DOHH2 (cell line): ENCODE measurements around the gene ZNF747.

Source experiments
- H3F3A ChIP-seq: fragments of 200-600 bp; sonication (generic), shearing (Covaris generic); 2 replicates; pipeline ENCODE4 v1.6.0; 2016; ENCODE audit warnings: antibody characterized with exemption, mild to moderate bottlenecking; ENCODE audit not compliant: control insufficient read depth, insufficient read depth
- H3K27ac ChIP-seq: fragments of 200-600 bp; sonication (generic); 2 replicates; pipeline ENCODE4 v1.5.1; 2014; ENCODE audit warnings: low read depth, mild to moderate bottlenecking, low read length, moderate library complexity
- H3K27me3 ChIP-seq: fragments of 200-600 bp; sonication (generic); 2 replicates; pipeline ENCODE4 v1.6.1; 2014; ENCODE audit warnings: mild to moderate bottlenecking, low read length, mixed read lengths; ENCODE audit not compliant: control insufficient read depth
- H3K36me3 ChIP-seq: fragments of 200-600 bp; sonication (generic); 2 replicates; pipeline ENCODE4 v1.6.1; 2014; ENCODE audit warnings: mild to moderate bottlenecking, low read length, moderate library complexity, mixed read lengths; ENCODE audit not compliant: control insufficient read depth
- H3K4me1 ChIP-seq: fragments of 200-600 bp; sonication (generic); 2 replicates; pipeline ENCODE4 v1.6.1; 2014; ENCODE audit warnings: mild to moderate bottlenecking, low read length, mixed read lengths; ENCODE audit not compliant: control insufficient read depth
- H3K4me2 ChIP-seq: fragments of 200-600 bp; sonication (generic); 2 replicates; pipeline ENCODE4 v1.6.0; 2014; ENCODE audit warnings: mild to moderate bottlenecking, low read length, moderate library complexity
- H3K4me3 ChIP-seq: fragments of 200-600 bp; sonication (generic); 2 replicates; pipeline ENCODE4 v1.5.1; 2014; ENCODE audit warnings: mild to moderate bottlenecking, low read length, mixed read lengths
- H3K79me2 ChIP-seq: fragments of 200-600 bp; sonication (generic); 2 replicates; pipeline ENCODE4 v1.6.1; 2014; ENCODE audit warnings: mild to moderate bottlenecking, low read length, mixed read lengths; ENCODE audit not compliant: control insufficient read depth
- H3K9me2 ChIP-seq: fragments of 200-600 bp; sonication (generic); replicated peaks from 2 replicates; pipeline ENCODE4 v1.6.1; 2014; ENCODE audit warnings: mild to moderate bottlenecking, low read length, mixed read lengths; ENCODE audit not compliant: control insufficient read depth
- H3K9me3 ChIP-seq: fragments of 200-600 bp; sonication (generic); 2 replicates; pipeline ENCODE4 v1.6.1; 2014; ENCODE audit warnings: antibody characterized with exemption, low read length, mixed read lengths; ENCODE audit not compliant: control insufficient read depth, insufficient read depth
- H4K20me1 ChIP-seq: fragments of 200-600 bp; sonication (generic); 2 replicates; pipeline ENCODE4 v1.6.0; 2014; ENCODE audit warnings: low read depth, mild to moderate bottlenecking, antibody characterized with exemption, low read length, moderate library complexity; ENCODE audit not compliant: control insufficient read depth, insufficient read depth
- CTCF ChIP-seq: fragments of 200-600 bp; sonication (generic); IDR thresholded peaks from one replicate; pipeline ENCODE4 v1.5.1; 2014; ENCODE audit warnings: antibody characterized with exemption, mild to moderate bottlenecking, low read depth, low read length; ENCODE audit not compliant: poor library complexity, severe bottlenecking
- EZH2phosphoT487 ChIP-seq: fragments of 200-600 bp; sonication (generic); IDR thresholded peaks from 2 replicates; pipeline ENCODE4 v1.6.1; 2017; ENCODE audit warnings: borderline replicate concordance, mild to moderate bottlenecking, antibody characterized with exemption, low read length, moderate library complexity, mixed read lengths

Gene ZNF747

GRCh38 chr16:30559690-30560089 is 25.0 kb upstream of the ZNF747 start:
- peaks cover 27% of the 10 kb centered on the region for H3K4me1 ChIP-seq
- no peak overlapping the region for H3K4me3 ChIP-seq
- no peak overlapping the region for H3K27ac ChIP-seq
- H3K36me3 ChIP-seq = peaks cover 19% of the 10 kb centered on the region
- no peaks in the 10 kb centered on the region for H4K20me1 ChIP-seq
- 0 out of 2 replicates have a peak, but pooled peaks cover 6% of the 10 kb centered on the region for H3F3A ChIP-seq
- no peak overlapping the region for H3K4me2 ChIP-seq
- H3K9me3 ChIP-seq = no peaks in the 10 kb centered on the region
- no peaks in the 10 kb centered on the region for H3K27me3 ChIP-seq
- no peaks in the 10 kb centered on the region for H3K9me2 ChIP-seq
- peaks cover 34% of the 10 kb centered on the region for H3K79me2 ChIP-seq
- TF ChIP-seq CTCF = no peak

- TF ChIP-seq CTCF (no peak), EZH2phosphoT487 (no peak)
- Histone ChIP-seq H3F3A (0 out of 2 replicates have a peak, but pooled peaks cover 6% of the 10 kb centered on the region), H3K36me3 (peaks cover 26% of the 10 kb centered on the region), H4K20me1 (no peaks in the 10 kb centered on the region), H3K4me1 (peaks cover 27% of the 10 kb centered on the region), H3K27me3 (no peaks in the 10 kb centered on the region), H3K27ac (peak overlapping the region; percentile 82), H3K9me3 (no peaks in the 10 kb centered on the region), H3K4me3 (peak overlapping the region; percentile 97), H3K9me2 (no peaks in the 10 kb centered on the region), H3K4me2 (peak overlapping the region; percentile 84), H3K79me2 (peaks cover 41% of the 10 kb centered on the region)
Observed at GRCh38 chr16:30558789-30559377, 24.2 kb upstream of the ZNF747 start.

GRCh38 chr16:30557957-30558788 is 23.5 kb upstream of the ZNF747 start, which contains the start of gene ZNF764:
Gene ZNF764, minus strand, starts transcription at chr16:30558374. Its CDS starts 192 bp downstream, at chr16:30558182.
- Histone ChIP-seq H3K9me2 (no peaks in the 10 kb centered on the region), H4K20me1 (no peaks in the 10 kb centered on the region), H3K4me2 (peak within 1 kb of the TSS; percentile 84), H3K27ac (peak within 1 kb of the TSS; percentile 82), H3K9me3 (no peaks in the 10 kb centered on the region), H3K27me3 (no peaks in the 10 kb centered on the region), H3K4me3 (peak within 1 kb of the TSS; percentile 97), H3K36me3 (peaks cover 33% of the 10 kb centered on the region), H3K79me2 (peaks cover 48% of the 10 kb centered on the region), H3F3A (0 out of 2 replicates have a peak, but pooled peaks cover 6% of the 10 kb centered on the region), H3K4me1 (peaks cover 27% of the 10 kb centered on the region)
- TF ChIP-seq CTCF (peak; percentile 43), EZH2phosphoT487 (no peak)
